HG03565 (cell line): ENCODE data around the gene ENAH.
A peak's percentile ranks its signal among the peaks of the same experiment; 100 is the strongest.
"Not testable (repeated sequence)": the region's sequence is repeated elsewhere in the genome, so short reads cannot be mapped to it uniquely, and the experiment has no call there.

ENCODE experiments used
- ATAC-seq: cut with Tn5 transposase; IDR thresholded peaks from one replicate; pipeline ENCODE4 v1.9.1; 2021; ENCODE audit warnings: mild to moderate bottlenecking, moderate library complexity; ENCODE audit not compliant: unreplicated experiment

Gene ENAH

GRCh38 chr1:225652729-225653462, at the start of gene ENAH:
ENAH (minus strand) TSS chr1:225653123; CDS start chr1:225652690, 433 bp downstream.
- peak; percentile 56 for ATAC-seq

DNA sequence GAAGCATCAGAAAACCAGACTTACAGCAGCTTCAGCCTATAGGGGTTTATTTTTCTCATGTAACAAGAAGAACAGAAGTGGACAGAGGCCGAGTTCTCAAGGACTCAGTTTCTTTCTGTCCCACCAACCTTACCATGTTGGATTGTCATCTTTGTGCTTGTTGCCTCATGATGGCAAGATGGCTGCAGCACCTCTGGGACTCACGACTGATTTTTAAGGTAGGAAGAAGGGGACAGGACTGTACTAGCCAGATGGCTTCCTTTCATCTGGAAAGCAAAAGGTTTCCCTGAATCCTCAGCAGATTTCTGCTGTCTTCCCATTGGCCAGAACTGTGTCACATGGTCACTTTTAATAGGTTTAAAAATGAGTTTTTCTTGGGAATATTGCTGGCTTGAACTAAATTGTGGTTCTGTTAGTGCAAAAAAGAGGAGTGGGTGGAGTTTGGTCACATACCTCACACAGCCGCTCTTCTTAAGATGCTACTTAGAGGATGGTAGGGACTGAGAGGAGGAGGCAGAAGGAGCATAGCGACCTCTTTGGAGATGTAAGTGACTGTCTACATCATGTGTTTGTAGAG, 48.1 kb upstream of the ENAH start:
- ATAC-seq, result no peak

DNA sequence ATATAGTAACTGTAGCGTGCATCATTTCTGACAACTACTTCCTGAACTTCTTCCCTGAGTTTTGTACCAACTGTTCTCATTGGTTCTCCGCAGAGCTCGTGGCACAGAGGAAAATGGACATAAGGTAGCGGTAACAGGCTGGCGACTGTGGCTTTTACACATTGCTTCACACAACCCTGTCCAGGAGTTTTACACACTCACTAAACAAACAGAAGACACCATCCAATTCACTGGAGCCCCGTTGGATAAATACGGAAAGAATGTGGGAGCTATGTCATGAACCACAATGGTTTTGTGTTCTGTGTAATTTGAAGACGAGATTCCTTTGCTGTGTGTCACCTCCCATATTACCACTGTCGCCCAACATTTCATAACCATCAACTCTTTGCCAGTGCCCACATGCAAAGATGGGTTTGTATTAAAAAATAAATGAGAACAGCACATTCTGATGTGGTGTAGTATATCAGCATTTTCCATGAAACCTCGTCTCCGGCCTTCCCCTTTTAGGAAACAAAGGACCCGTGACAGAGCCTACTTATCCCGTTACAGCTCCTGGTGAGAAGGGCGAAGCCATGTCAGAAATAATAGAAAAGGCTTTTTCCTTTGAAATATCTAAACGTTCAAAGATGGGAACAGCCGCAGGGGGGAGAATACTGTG, 47.4 kb upstream of the ENAH start:
- ATAC-seq, result no peak

DNA sequence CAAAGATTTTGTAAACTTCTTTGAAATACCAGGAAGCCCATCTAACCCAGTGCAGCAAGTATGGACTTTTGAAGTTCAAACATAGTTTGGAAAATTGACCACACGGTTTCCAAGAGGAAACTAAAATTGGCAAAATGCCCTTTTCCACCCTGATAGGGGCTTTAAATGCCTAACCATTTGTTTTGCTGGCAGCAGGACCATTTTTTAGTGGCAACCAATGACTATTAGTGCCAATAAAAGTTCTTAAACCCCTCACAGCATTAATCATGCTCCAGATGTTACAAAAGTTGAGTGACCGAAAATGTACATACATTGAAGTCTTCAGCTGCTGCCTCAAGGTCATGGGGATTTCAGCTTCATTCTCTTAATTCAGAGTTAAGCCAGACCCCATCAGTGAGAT, 46.4 kb upstream of the ENAH start:
- no peak for ATAC-seq

- ATAC-seq, result not testable (repeated sequence)
Measured at GRCh38 chr1:225698194-225698593, 45.3 kb upstream of the ENAH start.

DNA sequence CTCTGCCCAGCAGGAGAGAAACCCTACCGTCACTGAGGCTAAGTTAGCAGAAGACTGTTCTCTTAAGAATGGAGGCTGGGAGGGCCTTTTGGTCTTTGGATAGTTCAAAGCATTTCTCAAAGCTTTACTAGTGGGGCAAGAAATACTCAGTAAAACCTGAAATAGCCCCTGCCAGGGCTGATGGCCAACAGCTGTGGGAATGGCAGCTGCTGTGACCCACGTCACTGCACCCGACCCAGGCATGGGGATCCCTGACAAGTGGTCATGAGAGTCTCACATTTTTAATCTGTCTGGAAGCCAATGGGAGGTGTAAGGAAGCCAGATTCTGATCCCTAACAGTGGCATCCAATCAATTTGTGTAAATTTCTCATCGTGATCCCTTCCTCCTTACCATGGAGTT, 44.5 kb upstream of the ENAH start:
- ATAC-seq, result no peak

- ATAC-seq, result no peak
Measured at GRCh38 chr1:225695578-225696337, 42.8 kb upstream of the ENAH start.

GRCh38 chr1:225694151-225694603, 41.3 kb upstream of the ENAH start:
- no peak for ATAC-seq

GRCh38 chr1:225693697-225694096, 40.8 kb upstream of the ENAH start:
- ATAC-seq, result not testable (repeated sequence)

DNA sequence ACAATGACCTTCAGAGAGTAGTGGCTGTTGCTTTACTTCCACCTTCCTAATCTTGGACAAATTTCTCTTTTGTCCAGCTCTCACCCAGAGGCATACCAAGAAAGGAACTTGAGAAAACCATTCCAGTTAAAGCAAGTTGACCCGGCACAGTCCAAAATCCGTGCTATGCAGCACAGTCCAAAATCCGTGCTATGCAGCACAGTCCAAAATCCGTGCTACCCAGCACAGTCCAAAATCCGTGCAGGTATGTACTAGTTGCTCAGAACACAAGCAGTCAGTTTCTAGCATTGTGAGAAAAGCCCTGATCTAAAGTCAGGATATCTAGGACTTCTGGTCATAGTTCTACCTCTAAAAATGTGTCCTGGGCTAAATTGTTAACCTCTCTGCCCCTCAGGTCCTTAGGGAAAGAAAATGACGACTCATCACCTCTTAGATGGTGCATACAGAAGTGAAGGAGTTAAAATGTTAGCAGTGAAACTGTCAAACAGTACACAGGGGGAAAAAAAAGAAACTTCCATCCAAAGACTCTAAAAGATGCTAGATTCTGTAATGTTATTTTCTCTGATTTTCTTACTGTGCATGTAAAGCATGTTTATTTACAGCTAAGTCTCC, 40.3 kb upstream of the ENAH start:
- ATAC-seq, result no peak

- ATAC-seq, result no peak
Measured at GRCh38 chr1:225692517-225692879, 39.6 kb upstream of the ENAH start.

DNA sequence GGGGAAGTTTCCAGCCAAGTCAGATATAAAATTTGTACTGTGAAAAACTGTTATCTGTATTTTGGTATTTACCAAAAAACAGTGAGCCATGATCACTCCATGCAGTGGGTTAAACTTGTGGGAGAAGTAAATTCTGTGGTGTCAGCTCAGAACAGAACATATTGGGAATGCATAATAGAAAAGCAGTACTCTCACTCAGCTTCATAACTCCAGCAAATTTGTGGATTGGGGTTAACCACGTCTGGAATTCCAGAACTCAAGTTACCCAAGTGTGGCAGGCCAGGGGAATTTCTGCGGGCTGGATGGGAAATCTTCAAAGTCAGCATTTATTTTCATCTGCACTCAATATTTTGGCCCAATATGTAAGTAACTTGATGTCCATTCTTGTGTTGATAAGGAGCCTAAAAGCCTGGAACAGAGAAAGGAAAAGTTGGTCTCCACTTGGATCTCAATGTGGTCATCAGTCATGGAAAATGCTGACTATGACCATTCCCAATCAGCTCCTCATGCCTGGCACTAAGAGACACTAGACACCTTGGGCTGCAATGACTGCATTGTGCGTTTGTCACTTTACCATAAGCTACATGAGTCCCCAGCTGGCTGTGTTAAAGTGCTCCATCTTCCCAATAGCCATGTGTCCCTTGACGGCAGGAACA, 39.1 kb upstream of the ENAH start:
- no peak for ATAC-seq

DNA sequence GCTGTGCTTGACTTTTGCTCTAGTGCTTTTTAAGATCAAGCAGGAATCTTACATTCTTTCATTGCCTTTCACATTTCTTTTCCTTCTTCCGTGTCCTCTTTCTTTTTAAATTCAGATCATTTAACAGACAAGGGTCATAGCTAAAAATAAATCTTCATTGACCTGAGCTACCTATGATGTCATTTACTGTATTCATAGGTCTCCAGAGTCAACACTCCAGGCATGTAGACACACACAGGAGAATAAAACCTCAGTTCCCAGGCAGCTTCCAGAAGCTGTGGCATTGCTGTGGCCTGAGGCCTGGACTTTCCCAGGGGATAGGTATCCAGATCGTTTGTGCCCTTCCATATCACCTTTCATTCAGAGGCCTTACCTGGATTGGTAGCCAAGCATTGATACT, 38.5 kb upstream of the ENAH start:
- no peak for ATAC-seq

- ATAC-seq, result no peak
Measured at GRCh38 chr1:225689882-225690459, 37.0 kb upstream of the ENAH start.

- ATAC-seq, result no peak
Measured at GRCh38 chr1:225688345-225688744, 35.4 kb upstream of the ENAH start.

GRCh38 chr1:225685476-225686176, 32.7 kb upstream of the ENAH start:
- no peak for ATAC-seq

DNA sequence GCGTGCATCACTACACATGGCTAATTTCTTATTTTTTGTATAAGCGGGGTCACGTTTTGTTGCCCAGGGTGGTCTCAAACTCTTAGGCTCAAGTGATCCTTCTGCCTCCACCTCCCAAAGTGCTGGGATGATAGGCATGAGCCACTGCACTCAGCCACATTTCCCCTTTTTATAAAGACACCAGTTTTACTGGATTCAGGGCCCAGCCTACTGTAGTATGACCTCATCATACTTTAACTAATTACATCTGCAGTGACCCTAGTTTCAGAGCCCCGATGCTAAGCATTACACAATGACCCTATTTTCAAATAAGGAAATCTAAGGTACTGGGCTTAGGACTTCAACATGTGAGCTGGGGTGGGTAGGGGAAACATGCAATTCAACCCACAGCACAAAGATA, 31.8 kb upstream of the ENAH start:
- ATAC-seq, result no peak

- ATAC-seq, result no peak
Measured at GRCh38 chr1:225681231-225681630, 28.3 kb upstream of the ENAH start.

- no peak for ATAC-seq
Measured at GRCh38 chr1:225678545-225678944, 25.6 kb upstream of the ENAH start.
